Skeletal muscle tissue (tissue), 4 donors: ENCODE results near the gene RPA3. TPM values are rescaled to one million over a fixed set of nuclear protein-coding genes. Genes with fewer than 3 reads are reported as not detected.

Experiments
- H3K27ac ChIP-seq: one replicate; pipeline ENCODE4 v1.7.0; 2013; ENCODE audit warnings: mild to moderate bottlenecking, low read depth, low read length, inconsistent platforms
- H3K27me3 ChIP-seq, 3 donors: one replicate each; pipeline ENCODE4 v1.7.0; 2013; ENCODE audit warnings: low read length in 3 of 3; ENCODE audit not compliant: control insufficient read depth in 3 of 3, insufficient read depth in 3 of 3
- H3K36me3 ChIP-seq, 3 donors: one replicate each; pipeline ENCODE4 v1.7.0; 2013; ENCODE audit warnings: low read length in 3 of 3; ENCODE audit not compliant: control insufficient read depth in 3 of 3, insufficient read depth in 3 of 3
- H3K4me1 ChIP-seq, 3 donors: one replicate each; pipeline ENCODE4 v1.7.0; 2013; ENCODE audit warnings: low read length in 3 of 3, mild to moderate bottlenecking in 3 of 3; ENCODE audit not compliant: control insufficient read depth in 3 of 3, insufficient read depth in 3 of 3
- H3K4me3 ChIP-seq, 3 donors: one replicate each; pipeline ENCODE4 v1.7.0; 2013; ENCODE audit warnings: low read length in 3 of 3
- H3K9ac ChIP-seq, 3 donors: one replicate each; pipeline ENCODE4 v1.7.0; 2013; ENCODE audit warnings: low read length in 3 of 3, mild to moderate bottlenecking in 3 of 3, moderate library complexity in 2 of 3, low read depth in 1 of 3
- H3K9me3 ChIP-seq, 3 donors: one replicate each; pipeline ENCODE4 v1.7.0; 2013; ENCODE audit warnings: low read length in 3 of 3; ENCODE audit not compliant: control insufficient read depth in 3 of 3
- total RNA-seq: library from RNA; depleted of rRNA; stranded (reverse); fragments of >200 nt; gene quantifications from one replicate; pipeline ENCODE4 v1.2.3, GENCODE V29; 2014
- donor health status: Osteomylitis.

RPA3 gene
- 14.1 TPM for total RNA-seq

DNA sequence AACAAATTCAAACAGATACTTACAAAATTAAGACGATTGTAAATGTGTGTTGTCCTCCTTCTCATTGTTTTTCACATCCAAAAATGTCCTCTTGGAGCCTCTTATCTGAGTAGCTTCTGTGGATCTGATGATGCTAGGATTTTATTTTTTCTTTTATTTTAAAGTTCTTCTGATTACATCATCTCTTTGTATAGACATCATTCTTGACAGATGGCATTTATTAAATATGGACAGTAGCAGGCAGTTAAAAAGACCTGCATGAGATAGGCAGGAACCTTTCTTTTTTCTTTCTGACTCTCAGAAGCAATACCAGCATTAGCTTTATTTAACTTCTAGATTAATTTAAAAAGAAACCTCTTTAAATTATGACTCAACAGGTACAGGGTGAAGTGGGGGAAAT lies at the start of gene RPA3:
RPA3 (minus strand) TSS at position 116 of the 400 bp plus-strand sequence. CDS start 78,189 bp downstream, outside the sequence.
- no peak within 1 kb of the TSS for H3K4me3 ChIP-seq
- H3K9ac ChIP-seq, result no peak within 1 kb of the TSS
- H3K4me1 ChIP-seq, result peaks cover 2 to 9% (median 3%) of the 10 kb centered on the region in 3 donors
- H3K9me3 ChIP-seq, result peaks cover 0 to 2% (median 0%) of the 10 kb centered on the region in 3 donors
- H3K27ac ChIP-seq, result peak within 1 kb of the TSS; percentile 63
- H3K27me3 ChIP-seq, result no peaks in the 10 kb centered on the region
- no peaks in the 10 kb centered on the region for H3K36me3 ChIP-seq

- Histone ChIP-seq H3K4me1 (no peaks in the 10 kb centered on the region), H3K27ac (no peak overlapping the region), H3K27me3 (no peaks in the 10 kb centered on the region), H3K9ac (no peak overlapping the region), H3K4me3 (no peak overlapping the region), H3K36me3 (no peaks in the 10 kb centered on the region), H3K9me3 (no peaks in the 10 kb centered on the region)
Measured at GRCh38 chr7:7766671-7767070, 48.3 kb upstream of the RPA3 start.

DNA sequence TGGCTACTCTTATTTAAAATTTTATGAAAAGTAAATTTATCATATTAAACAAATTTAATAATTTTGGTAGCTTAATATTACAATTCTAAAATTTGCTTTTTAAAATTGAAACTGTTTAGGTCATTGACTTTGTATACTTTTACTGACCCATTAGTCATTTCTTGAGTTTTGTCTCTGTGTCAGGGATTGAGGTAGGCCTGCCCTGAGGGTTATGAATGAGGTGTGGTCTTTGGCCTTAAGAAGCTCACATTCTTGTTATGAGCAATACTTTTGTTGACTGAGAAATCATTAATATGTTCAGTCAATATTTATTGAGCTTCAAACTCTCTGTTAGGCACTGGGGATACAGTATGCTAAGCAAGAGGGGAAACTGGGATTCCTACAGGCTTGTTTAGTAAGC lies 47.0 kb upstream of the RPA3 start:
- no peak overlapping the region for H3K27ac ChIP-seq
- no peak overlapping the region for H3K9ac ChIP-seq
- no peak overlapping the region for H3K4me3 ChIP-seq
- H3K4me1 ChIP-seq, result no peaks in the 10 kb centered on the region
- H3K36me3 ChIP-seq, result no peaks in the 10 kb centered on the region
- H3K9me3 ChIP-seq, result no peaks in the 10 kb centered on the region
- no peaks in the 10 kb centered on the region for H3K27me3 ChIP-seq

GRCh38 chr7:7764520-7765396 lies 46.4 kb upstream of the RPA3 start:
- H3K4me3 ChIP-seq, result no peak overlapping the region
- no peaks in the 10 kb centered on the region for H3K4me1 ChIP-seq
- no peaks in the 10 kb centered on the region for H3K9me3 ChIP-seq
- H3K27me3 ChIP-seq, result no peaks in the 10 kb centered on the region
- no peak overlapping the region for H3K27ac ChIP-seq
- no peaks in the 10 kb centered on the region for H3K36me3 ChIP-seq
- no peak overlapping the region for H3K9ac ChIP-seq

DNA sequence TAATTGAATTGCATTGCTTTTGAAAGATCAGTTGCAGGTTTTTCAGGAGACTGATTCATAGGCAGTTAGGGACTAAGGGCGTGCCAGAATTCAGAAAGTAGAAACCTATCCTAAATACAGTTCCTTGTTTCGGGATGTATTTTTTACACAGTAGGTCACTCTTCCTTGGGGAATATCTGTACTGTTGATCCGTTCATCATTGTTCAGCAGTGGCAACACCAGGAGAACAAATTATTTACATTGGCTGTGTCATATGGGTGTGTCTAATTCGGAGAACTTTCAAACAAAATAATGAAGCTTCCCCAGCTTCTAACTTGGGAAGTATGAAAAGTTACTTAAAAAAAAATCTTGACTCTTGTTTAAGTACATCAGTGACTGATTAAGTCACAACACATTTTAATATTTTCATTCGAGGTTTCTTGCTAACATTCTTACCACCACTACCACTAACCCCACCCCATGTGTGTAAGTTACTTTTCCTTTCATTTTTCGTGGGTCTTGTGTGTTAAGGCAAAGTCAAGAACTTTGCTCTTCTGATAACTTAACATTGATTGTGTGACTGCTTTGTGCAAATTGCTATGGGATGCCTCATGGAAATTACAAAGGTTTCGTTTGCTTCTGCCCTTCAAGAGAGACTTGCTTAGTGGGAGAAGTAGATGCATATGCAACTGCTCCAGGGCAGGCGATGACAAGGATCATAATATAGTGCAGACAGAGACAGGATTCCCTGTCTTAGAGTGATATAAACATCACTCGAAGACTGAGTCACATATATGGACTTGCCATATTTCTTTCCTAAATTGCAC lies 43.8 kb upstream of the RPA3 start:
- Histone ChIP-seq H3K9me3 (no peaks in the 10 kb centered on the region), H3K36me3 (no peaks in the 10 kb centered on the region), H3K27ac (peak overlapping the region; percentile 54), H3K9ac (peak overlapping the region; percentile 0 to 34 (median 26)), H3K4me1 (no peaks in the 10 kb centered on the region), H3K4me3 (peak overlapping the region; percentile 55 to 82 (median 72)), H3K27me3 (no peaks in the 10 kb centered on the region)

DNA sequence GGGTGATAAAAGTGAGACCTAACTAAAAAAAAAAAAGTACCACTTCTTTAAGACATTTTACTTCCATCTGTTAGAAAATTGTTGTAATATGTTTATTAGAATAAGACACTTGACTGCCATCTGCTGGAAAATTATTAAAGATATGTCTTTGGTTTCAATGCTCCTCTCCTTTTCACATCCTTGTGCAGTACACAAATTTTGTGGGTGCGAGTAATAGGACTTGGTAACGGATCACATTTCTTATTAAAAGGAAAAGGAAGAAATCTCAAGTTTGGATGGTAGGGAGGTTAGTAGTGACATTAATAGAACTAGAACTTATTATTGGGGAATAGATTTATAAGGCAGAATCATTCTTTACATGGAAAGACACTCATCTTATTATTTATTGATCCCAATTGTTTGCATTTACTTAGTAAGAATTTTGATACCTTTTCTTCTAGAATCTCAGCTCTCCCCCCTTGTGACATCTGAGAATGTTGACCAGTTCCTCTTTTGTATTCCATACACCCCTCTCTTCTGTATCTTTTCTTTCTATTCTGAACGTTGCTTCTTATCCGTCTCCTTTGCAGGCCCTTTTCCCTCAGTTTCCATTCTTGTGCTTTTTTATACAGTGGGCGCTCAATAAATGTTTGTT lies 43.0 kb upstream of the RPA3 start:
- peak overlapping the region; percentile 54 for H3K27ac ChIP-seq
- no peaks in the 10 kb centered on the region for H3K27me3 ChIP-seq
- no peaks in the 10 kb centered on the region for H3K36me3 ChIP-seq
- H3K9me3 ChIP-seq, result no peaks in the 10 kb centered on the region
- no peaks in the 10 kb centered on the region for H3K4me1 ChIP-seq
- peak overlapping the region in 2 of 3 donors; percentile 0 to 26 for H3K9ac ChIP-seq
- H3K4me3 ChIP-seq, result peak overlapping the region; percentile 55 to 82 (median 72)

- H3K4me3 ChIP-seq, result no peak overlapping the region
- H3K9ac ChIP-seq, result no peak overlapping the region
- H3K27ac ChIP-seq, result no peak overlapping the region
- H3K36me3 ChIP-seq, result no peaks in the 10 kb centered on the region
- no peaks in the 10 kb centered on the region for H3K4me1 ChIP-seq
- no peaks in the 10 kb centered on the region for H3K27me3 ChIP-seq
- no peaks in the 10 kb centered on the region for H3K9me3 ChIP-seq
Measured at GRCh38 chr7:7757576-7757975, 39.2 kb upstream of the RPA3 start.

DNA sequence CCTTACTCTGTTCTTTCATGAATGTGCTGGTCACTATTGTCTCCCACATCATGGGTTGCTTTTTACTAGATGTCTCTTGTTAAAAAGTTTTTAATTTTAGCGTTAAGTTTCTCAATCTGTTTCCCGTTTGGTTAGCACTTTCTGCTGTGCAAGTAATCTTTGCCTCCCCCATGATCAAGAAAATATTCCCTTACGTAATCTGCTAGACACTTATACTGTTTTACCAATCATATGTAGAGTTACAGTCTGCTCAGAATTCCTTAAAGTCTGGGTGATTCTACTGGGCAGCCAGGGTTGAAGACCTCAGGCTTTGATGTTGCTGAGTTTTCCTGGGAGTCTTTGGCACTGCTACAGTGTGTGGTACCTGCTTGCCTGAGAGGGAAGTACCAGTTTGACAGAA lies 38.2 kb upstream of the RPA3 start:
- no peaks in the 10 kb centered on the region for H3K4me1 ChIP-seq
- no peak overlapping the region for H3K27ac ChIP-seq
- H3K9ac ChIP-seq, result no peak overlapping the region
- no peaks in the 10 kb centered on the region for H3K36me3 ChIP-seq
- H3K27me3 ChIP-seq, result no peaks in the 10 kb centered on the region
- no peak overlapping the region for H3K4me3 ChIP-seq
- no peaks in the 10 kb centered on the region for H3K9me3 ChIP-seq

DNA sequence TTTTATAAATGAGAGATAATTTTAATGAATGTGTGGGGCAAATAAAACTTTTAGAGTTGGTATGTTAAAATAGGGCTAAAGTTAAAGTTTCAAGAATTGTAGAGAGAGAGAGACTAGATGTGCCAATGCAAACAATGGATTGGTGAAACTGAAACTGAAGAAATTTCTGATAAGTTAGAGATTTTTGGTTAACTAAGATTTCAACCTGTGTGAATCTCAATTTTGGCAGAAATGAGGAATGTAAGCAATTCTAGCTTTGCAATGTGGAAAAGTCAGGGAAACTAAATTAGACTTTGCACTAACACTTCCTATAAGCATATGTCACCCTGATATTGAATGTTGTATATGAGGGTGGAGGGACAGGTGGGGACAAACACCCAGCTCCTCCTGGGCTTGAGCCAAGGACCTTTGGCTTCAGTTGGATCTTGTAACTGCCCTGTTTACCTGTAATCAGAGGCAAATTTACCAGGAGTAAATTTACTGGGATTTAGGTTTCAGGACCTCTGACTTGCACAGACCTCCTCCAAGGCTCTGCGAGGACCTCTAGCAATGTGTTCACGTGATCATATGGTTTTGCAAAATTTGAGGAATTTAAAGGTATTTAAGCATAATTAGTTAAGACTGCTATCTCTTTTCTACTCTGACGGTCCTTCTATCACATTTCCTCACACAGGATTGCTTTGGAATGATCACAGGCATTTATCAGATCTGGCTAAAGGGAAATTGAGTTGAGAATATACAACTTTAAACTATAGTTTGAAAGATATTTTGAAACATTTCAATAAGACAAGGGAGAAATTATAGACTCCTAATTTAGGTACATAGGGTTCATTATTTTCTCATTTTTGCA lies 33.1 kb upstream of the RPA3 start:
- peak overlapping the region in 1 of 3 donors; percentile 5 for H3K9ac ChIP-seq
- H3K36me3 ChIP-seq, result no peaks in the 10 kb centered on the region
- H3K27ac ChIP-seq, result no peak overlapping the region
- no peaks in the 10 kb centered on the region for H3K9me3 ChIP-seq
- no peaks in the 10 kb centered on the region for H3K4me1 ChIP-seq
- no peaks in the 10 kb centered on the region for H3K27me3 ChIP-seq
- H3K4me3 ChIP-seq, result no peak overlapping the region
